Effector memory CD8-positive, alpha-beta T cell (primary cell): ENCODE measurements around the gene PCNT.
A peak's percentile ranks its signal among the peaks of the same experiment; 100 is the strongest.

ENCODE experiments used
- ATAC-seq: fragments of 150-1000 bp; cut with Tn5 transposase; replicated peaks from 2 replicates; pipeline ENCODE4 v1.10.0; 2021; ENCODE audit warnings: mild to moderate bottlenecking, moderate library complexity
- DNase-seq, 3 experiments: peaks; one replicate each; pipeline ENCODE4 v3.0.0; 2021
- H3K27ac Mint-ChIP-seq, 2 donors: one replicate each; pipeline ENCODE4 v1.8.0; 2022; ENCODE audit warnings: mild to moderate bottlenecking in 2 of 2, mixed read lengths in 2 of 2, moderate library complexity in 2 of 2
- H3K27me3 Mint-ChIP-seq, 2 donors: one replicate each; pipeline ENCODE4 v1.8.0; 2022; ENCODE audit warnings: mixed read lengths in 2 of 2
- H3K36me3 Mint-ChIP-seq: one replicate; pipeline ENCODE4 v1.8.0; 2022; ENCODE audit warnings: mild to moderate bottlenecking, moderate library complexity, mixed read lengths; ENCODE audit not compliant: insufficient read depth
- H3K4me1 Mint-ChIP-seq, 2 donors: one replicate each; pipeline ENCODE4 v1.8.0; 2022; ENCODE audit warnings: low read depth in 2 of 2, mixed read lengths in 2 of 2
- H3K4me3 Mint-ChIP-seq, 2 donors: one replicate each; pipeline ENCODE4 v1.8.0; 2022; ENCODE audit warnings: mild to moderate bottlenecking in 2 of 2, mixed read lengths in 2 of 2, moderate library complexity in 2 of 2
- H3K9me3 Mint-ChIP-seq, 2 donors: one replicate each; pipeline ENCODE4 v1.8.0; 2022; ENCODE audit warnings: mixed read lengths in 2 of 2

The PCNT gene

GRCh38 chr21:46377789-46378188, 53.8 kb downstream of the PCNT start:
- Mint-ChIP-seq H3K9me3 (peaks cover 0 to 6% of the 10 kb centered on the region in 2 donors), H3K4me3 (no peak overlapping the region), H3K27ac (peak overlapping the region; percentile 7 to 26), H3K4me1 (peaks cover 5 to 15% of the 10 kb centered on the region in 2 donors), H3K27me3 (no peaks in the 10 kb centered on the region), H3K36me3 (peaks cover 7% of the 10 kb centered on the region)
- DNase-seq = no peak
- ATAC-seq = no peak

DNA sequence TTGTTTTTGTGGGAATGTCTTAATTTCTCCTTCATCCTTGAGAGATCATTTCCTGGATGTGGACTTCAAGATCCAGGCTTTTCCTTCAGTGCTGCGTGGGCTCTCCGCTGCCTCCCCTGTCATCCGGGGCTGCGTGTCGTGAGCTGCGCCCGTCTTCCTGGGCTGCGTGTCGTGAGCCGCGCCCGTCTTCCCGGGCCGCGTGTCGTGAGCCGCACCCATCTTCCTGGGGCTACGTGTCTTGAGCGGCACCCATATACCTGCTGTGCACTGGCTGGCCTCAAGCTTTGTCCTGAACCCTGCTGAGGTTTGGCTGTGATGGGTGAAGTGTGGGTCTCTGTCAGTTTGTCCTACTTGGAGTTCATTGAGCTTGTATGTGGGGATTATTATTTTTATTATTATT, 55.1 kb downstream of the PCNT start:
- Mint-ChIP-seq H3K27me3 (no peaks in the 10 kb centered on the region), H3K27ac (peak overlapping the region in 1 of 2 donors; percentile 35), H3K4me3 (no peak overlapping the region), H3K4me1 (peaks cover 5 to 15% of the 10 kb centered on the region in 2 donors), H3K9me3 (peaks cover 0 to 6% of the 10 kb centered on the region in 2 donors), H3K36me3 (peaks cover 7% of the 10 kb centered on the region)
- DNase-seq (no peak), ATAC-seq (no peak)

DNA sequence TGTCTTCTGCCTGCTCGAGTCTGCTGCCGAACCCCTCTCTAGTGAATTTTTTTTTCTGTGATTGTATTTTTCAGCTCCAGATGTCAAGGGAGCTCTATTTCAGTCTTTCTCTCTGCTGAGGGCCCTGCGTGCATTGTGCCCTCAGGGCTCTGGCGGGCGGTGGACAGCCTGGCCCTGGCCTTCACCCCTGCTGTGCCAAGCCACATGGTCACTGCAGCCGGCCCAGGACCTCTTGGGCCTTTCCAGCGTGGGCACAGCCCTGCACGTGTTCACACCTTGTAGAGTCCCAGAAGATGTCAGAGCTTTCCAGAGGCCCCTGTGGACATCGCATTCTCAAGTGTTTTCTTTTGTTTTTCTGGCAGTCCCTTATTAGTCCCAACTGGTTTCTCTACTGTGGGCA, 55.7 kb downstream of the PCNT start:
- Mint-ChIP-seq H3K9me3 (peaks cover 0 to 6% of the 10 kb centered on the region in 2 donors), H3K27me3 (no peaks in the 10 kb centered on the region), H3K4me3 (no peak overlapping the region), H3K27ac (no peak overlapping the region), H3K4me1 (peaks cover 5 to 17% of the 10 kb centered on the region in 2 donors), H3K36me3 (peaks cover 7% of the 10 kb centered on the region)
- ATAC-seq (no peak), DNase-seq (no peak)

DNA sequence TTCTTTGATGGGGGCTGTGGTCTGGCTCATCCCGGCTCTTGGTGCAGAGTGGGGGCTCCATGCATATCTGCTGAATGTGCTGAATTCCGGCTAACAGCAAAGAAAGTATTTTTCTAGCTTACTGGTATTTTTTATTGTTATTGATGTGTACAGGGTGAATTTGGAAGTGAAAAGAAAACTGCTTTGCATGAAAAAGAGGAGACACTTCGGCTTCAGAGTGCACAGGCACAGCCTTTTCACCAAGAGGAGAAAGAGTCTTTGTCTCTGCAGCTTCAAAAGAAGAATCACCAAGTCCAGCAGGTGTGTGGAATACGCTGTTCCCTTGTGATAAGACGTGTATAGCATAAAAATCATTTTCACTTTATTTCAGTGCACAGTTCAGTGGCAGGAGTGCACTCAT, 57.6 kb downstream of the PCNT start:
- H3K4me3 Mint-ChIP-seq = no peak overlapping the region
- peaks cover 5 to 17% of the 10 kb centered on the region in 2 donors for H3K4me1 Mint-ChIP-seq
- ATAC-seq (no peak), DNase-seq (no peak)
- no peaks in the 10 kb centered on the region for H3K27me3 Mint-ChIP-seq
- peaks cover 0 to 6% of the 10 kb centered on the region in 2 donors for H3K9me3 Mint-ChIP-seq
- H3K27ac Mint-ChIP-seq = peak overlapping the region in 1 of 2 donors; percentile 10
- peaks cover 10% of the 10 kb centered on the region for H3K36me3 Mint-ChIP-seq

GRCh38 chr21:46384556-46384955, 60.6 kb downstream of the PCNT start:
- peaks cover 0 to 6% of the 10 kb centered on the region in 2 donors for H3K9me3 Mint-ChIP-seq
- DNase-seq (no peak), ATAC-seq (no peak)
- peaks cover 4 to 17% of the 10 kb centered on the region in 2 donors for H3K4me1 Mint-ChIP-seq
- no peak overlapping the region for H3K27ac Mint-ChIP-seq
- peaks cover 26% of the 10 kb centered on the region for H3K36me3 Mint-ChIP-seq
- H3K4me3 Mint-ChIP-seq = no peak overlapping the region
- no peaks in the 10 kb centered on the region for H3K27me3 Mint-ChIP-seq

DNA sequence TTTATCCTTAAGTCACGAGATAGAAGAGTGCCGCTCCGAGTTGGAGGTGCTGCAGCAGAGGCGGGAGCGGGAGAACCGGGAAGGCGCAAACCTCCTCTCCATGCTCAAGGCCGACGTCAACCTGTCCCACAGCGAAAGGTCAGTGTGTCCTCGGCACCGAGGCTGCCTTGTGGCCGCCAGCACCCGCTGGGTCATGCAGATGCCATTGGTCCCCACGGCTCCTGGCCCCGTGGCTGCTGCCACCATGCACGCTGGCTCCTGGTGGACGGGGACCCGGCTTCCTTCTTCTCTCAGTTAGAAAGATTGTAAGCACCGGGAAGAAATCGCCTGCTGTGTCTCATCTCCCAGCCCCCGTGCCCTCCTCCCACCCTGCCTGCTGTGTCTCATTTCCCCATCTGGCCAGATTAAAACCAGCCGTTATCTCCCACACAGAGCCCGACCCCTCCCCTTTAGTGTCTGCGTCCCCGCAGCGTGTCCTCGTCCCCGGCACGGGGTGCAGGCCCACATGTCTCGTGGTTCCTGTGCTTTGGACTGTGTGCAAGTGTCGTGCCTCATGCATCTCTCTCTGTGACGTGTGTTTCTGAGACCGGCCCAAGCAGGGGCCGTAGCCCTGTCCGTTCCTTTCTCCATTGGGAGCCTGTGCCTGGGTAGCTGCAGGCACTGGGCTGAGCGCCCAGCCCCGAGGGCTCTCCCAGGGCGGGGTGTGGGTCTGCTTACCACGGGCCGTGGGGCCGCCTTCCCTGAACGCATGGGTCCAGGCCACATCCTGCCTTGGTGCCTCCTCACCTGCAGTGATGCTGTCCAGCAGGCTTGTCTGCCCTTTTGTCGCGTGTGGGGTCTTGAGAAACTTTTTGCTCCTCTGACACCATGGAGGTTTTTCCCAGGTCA, 62.1 kb downstream of the PCNT start:
- Mint-ChIP-seq H3K4me3 (no peak overlapping the region), H3K36me3 (peaks cover 37% of the 10 kb centered on the region), H3K4me1 (peaks cover 0 to 14% of the 10 kb centered on the region in 2 donors), H3K27ac (peak overlapping the region in 1 of 2 donors; percentile 68), H3K9me3 (peaks cover 0 to 6% of the 10 kb centered on the region in 2 donors), H3K27me3 (no peaks in the 10 kb centered on the region)
- DNase-seq = no peak
- ATAC-seq = no peak

GRCh38 chr21:46386734-46387088, 62.8 kb downstream of the PCNT start:
- ATAC-seq (no peak), DNase-seq (no peak)
- peaks cover 0 to 8% of the 10 kb centered on the region in 2 donors for H3K4me1 Mint-ChIP-seq
- H3K27me3 Mint-ChIP-seq = no peaks in the 10 kb centered on the region
- H3K27ac Mint-ChIP-seq = peak overlapping the region; percentile 52 to 79
- H3K36me3 Mint-ChIP-seq = peaks cover 36% of the 10 kb centered on the region
- peaks cover 0 to 4% of the 10 kb centered on the region in 2 donors for H3K9me3 Mint-ChIP-seq
- no peak overlapping the region for H3K4me3 Mint-ChIP-seq

DNA sequence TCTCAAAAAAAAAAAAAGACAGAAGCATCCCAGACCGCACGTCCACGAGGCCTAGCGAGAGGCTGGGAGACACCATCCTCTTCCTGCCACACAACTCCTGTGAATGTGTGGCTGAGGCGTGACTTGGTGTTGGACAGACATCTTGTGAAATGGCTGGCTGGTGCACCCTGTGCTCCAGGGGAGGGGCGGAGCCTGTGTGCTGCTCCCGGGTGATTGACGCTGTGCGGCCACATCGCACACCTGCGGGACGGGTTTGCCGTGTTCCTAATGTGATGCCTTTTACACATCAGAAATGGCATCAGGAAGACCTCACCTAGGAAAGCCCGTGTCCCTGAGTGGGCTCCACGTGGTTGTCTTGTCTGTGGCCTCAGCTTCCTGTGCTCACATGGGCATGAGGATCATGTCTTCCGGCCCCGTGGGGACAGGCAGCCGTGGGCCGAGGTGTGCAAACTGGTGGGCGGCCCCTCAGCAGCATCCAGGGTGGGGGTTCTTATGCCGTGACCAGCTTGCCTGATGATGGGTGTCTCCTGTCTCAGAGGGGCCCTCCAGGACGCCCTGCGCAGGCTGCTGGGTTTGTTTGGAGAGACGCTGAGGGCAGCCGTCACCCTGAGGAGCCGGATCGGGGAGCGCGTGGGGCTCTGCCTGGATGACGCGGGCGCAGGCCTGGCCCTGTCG, 64.4 kb downstream of the PCNT start:
- H3K27me3 Mint-ChIP-seq = no peaks in the 10 kb centered on the region
- peak overlapping the region in 1 of 2 donors; percentile 35 for H3K27ac Mint-ChIP-seq
- no peak for ATAC-seq
- H3K9me3 Mint-ChIP-seq = no peaks in the 10 kb centered on the region
- H3K4me1 Mint-ChIP-seq = peaks cover 1 to 11% of the 10 kb centered on the region in 2 donors
- H3K36me3 Mint-ChIP-seq = peaks cover 49% of the 10 kb centered on the region
- DNase-seq = no peak
- H3K4me3 Mint-ChIP-seq = no peak overlapping the region

DNA sequence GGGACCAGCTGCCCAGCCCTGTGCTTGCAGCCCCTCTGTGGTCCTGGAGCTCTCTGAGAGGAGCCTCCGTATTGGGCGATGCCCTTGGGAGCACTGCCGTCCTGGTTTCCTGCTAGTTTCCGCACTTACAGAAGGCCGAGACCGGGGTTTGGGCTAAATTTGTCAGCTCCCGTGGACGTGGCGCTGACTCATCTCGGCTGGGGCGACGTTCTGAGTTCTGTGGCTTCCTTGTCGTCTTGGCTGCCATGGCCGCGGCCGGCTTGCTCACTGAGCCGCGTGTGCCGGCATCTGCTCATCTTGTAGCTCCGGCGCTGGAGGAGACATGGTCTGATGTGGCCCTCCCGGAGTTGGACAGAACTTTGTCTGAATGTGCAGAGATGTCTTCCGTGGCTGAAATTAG, 64.9 kb downstream of the PCNT start:
- DNase-seq (no peak), ATAC-seq (no peak)
- Mint-ChIP-seq H3K27me3 (no peaks in the 10 kb centered on the region), H3K4me3 (no peak overlapping the region), H3K27ac (peak overlapping the region in 1 of 2 donors; percentile 35), H3K36me3 (peaks cover 49% of the 10 kb centered on the region), H3K4me1 (peaks cover 2 to 11% of the 10 kb centered on the region in 2 donors), H3K9me3 (no peaks in the 10 kb centered on the region)

DNA sequence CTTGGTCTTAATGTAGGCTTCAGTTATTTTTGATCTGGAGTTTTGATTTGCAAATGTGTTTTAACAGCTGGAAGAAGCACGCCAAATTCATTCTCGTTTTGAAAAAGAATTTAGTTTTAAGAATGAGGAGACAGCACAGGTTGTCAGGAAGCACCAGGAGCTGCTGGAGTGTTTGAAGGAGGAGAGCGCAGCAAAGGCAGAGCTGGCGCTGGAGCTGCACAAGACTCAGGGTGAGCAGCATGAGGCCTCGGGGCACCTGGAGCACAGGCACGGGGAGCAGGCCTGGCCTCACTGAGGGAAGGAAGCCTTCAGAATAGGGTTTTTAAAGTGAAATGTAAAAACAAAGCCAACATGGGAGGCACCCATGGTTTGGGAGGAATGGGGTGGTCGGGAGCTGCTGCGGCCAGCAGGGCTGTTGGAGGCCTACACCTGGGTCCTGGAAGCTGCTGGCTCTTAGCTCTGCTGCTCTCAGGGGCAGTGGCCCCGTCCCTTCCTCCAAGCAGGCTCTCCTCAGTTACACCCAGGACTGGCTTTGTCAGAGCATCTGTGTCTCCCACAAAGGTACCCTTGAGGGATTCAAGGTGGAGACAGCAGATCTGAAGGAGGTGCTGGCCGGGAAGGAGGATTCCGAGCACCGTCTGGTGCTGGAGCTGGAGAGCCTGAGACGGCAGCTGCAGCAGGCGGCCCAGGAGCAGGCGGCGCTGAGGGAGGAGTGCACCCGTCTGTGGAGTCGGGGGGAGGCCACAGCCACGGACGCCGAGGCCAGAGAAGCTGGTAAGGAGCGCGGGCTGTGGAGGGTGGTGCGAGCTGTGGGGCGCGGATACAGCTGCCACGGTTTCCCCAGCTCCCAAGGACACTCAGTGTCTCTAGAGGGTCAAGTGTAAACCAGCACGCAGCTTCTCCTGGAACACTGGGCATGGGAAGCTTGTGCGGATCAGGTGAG, 66.9 kb downstream of the PCNT start:
- Mint-ChIP-seq H3K27me3 (no peaks in the 10 kb centered on the region), H3K4me1 (peaks cover 2 to 6% of the 10 kb centered on the region in 2 donors), H3K36me3 (peaks cover 51% of the 10 kb centered on the region), H3K9me3 (no peaks in the 10 kb centered on the region), H3K4me3 (no peak overlapping the region), H3K27ac (peak overlapping the region in 1 of 2 donors; percentile 78)
- ATAC-seq = no peak
- no peak for DNase-seq

- DNase-seq (no peak), ATAC-seq (no peak)
- H3K36me3 Mint-ChIP-seq = peaks cover 46% of the 10 kb centered on the region
- no peak overlapping the region for H3K4me3 Mint-ChIP-seq
- peak overlapping the region in 1 of 2 donors; percentile 64 for H3K27ac Mint-ChIP-seq
- H3K9me3 Mint-ChIP-seq = no peaks in the 10 kb centered on the region
- H3K4me1 Mint-ChIP-seq = peaks cover 2 to 6% of the 10 kb centered on the region in 2 donors
- no peaks in the 10 kb centered on the region for H3K27me3 Mint-ChIP-seq
These were observed 67.8 kb downstream of the PCNT start for GRCh38 chr21:46391773-46392172.

DNA sequence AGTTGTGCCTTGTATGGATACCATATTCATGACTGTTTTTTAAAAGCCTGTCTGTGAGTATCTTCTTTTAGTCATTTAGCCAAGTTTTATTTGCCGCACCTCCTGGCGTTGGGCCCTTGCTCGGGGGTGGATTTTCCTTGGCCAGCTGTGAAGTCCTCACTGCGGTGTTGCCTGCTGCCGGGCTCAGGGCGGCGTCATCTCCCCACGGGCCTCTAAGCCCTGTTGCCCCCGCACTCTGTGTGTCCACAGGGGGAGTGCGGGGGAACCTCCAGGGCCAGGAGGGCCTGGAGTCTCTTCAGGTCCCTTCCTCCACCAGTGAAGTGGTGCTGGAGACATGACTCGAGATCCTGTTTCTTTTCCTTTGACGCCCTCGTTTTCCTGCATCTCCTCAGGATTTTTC, 69.0 kb downstream of the PCNT start:
- Mint-ChIP-seq H3K27ac (peak overlapping the region; percentile 64 to 80), H3K27me3 (no peaks in the 10 kb centered on the region), H3K9me3 (no peaks in the 10 kb centered on the region), H3K4me3 (no peak overlapping the region), H3K36me3 (peaks cover 51% of the 10 kb centered on the region), H3K4me1 (peaks cover 2 to 6% of the 10 kb centered on the region in 2 donors)
- DNase-seq (no peak), ATAC-seq (no peak)

- Mint-ChIP-seq H3K27me3 (no peaks in the 10 kb centered on the region), H3K36me3 (peaks cover 49% of the 10 kb centered on the region), H3K4me1 (peaks cover 2 to 6% of the 10 kb centered on the region in 2 donors), H3K9me3 (no peaks in the 10 kb centered on the region), H3K27ac (peak overlapping the region in 1 of 2 donors; percentile 90), H3K4me3 (no peak overlapping the region)
- ATAC-seq (peak; percentile 46), DNase-seq (no peak)
These were observed 69.5 kb downstream of the PCNT start for GRCh38 chr21:46393451-46393940.
